Endothelial cell of umbilical vein (primary cell): ENCODE measurements around the gene NDUFS6. TPM values are rescaled to one million over a fixed set of nuclear protein-coding genes. Genes with fewer than 3 reads are reported as not detected.

Experiments
- BruUV-seq: library from RNA; stranded (reverse); fragments of 400-500 nt; replicated peaks from 2 replicates; lab custom pipeline; 2021; lab: Mats Ljungman, UMichigan
- CTCF ChIA-PET: fragments of 300-600, 350-600 bp; sonication (Branson Sonifier 250); formaldehyde crosslinking; loops from one replicate; lab custom pipeline; 2021; ENCODE audit warnings: antibody characterized with exemption, inconsistent platforms; lab: Charles Lee
- POLR2A ChIA-PET: fragments of 300-600, 350-600 bp; sonication (Branson Sonifier 250); formaldehyde crosslinking; loops from one replicate; lab custom pipeline; 2021; ENCODE audit warnings: antibody characterized with exemption, inconsistent platforms; lab: Charles Lee
- DNase-seq: peaks from one replicate; pipeline ENCODE4 v3.0.0-alpha.2; 2011; ENCODE audit warnings: low read depth, low spot score
- FAIRE-seq: peaks from 2 replicates; lab custom pipeline; 2011; peaks lifted over from hg19 to GRCh38; lab: Jason Lieb, UNC
- H2AFZ ChIP-seq: 2 replicates; pipeline ENCODE4 v1.6.0; 2012; ENCODE audit warnings: low read depth, low read length, control low read depth, inconsistent platforms
- H3K27ac ChIP-seq: 2 replicates; pipeline ENCODE4 v1.5.1; 2011; ENCODE audit warnings: low read depth, mild to moderate bottlenecking, control low read depth, low read length, moderate library complexity; ENCODE audit not compliant: insufficient read depth
- H3K27me3 ChIP-seq, 2 experiments: 2 replicates each; pipeline versions ENCODE4 v1.6.0 to v1.6.1; 2011; ENCODE audit warnings: low read length in 2 of 2, mixed read lengths in 1 of 2; ENCODE audit not compliant: control insufficient read depth in 2 of 2, insufficient read depth in 2 of 2
- H3K36me3 ChIP-seq, 2 experiments: 2 replicates in 1 of 2; 3 replicates in 1 of 2; pipeline ENCODE4 v1.5.1; 2011; ENCODE audit warnings: low read length in 2 of 2, mild to moderate bottlenecking in 1 of 2, moderate library complexity in 1 of 2; ENCODE audit not compliant: control insufficient read depth in 2 of 2, insufficient read depth in 2 of 2; ENCODE audit errors: extremely low read depth in 1 of 2
- H3K4me1 ChIP-seq: 3 replicates; pipeline ENCODE4 v1.5.1; 2011; ENCODE audit warnings: mild to moderate bottlenecking, low read length; ENCODE audit not compliant: control insufficient read depth, insufficient read depth; ENCODE audit errors: extremely low read depth
- H3K4me2 ChIP-seq: 2 replicates; pipeline ENCODE4 v1.6.1; 2011; ENCODE audit warnings: low read length, control low read depth, mixed read lengths; ENCODE audit not compliant: insufficient read depth
- H3K4me3 ChIP-seq, 3 experiments: fragments of 200-600 bp in 1 of 3; sonication (generic), shearing (Covaris generic) in 1 of 3; replicated peaks in 1 of 3; 2 replicates each; pipeline ENCODE4 v1.5.1; 2011 to 2016; ENCODE audit warnings: control low read depth in 3 of 3, low read length in 3 of 3, mild to moderate bottlenecking in 2 of 3, inconsistent platforms in 1 of 3, low read depth in 1 of 3, moderate library complexity in 1 of 3; ENCODE audit not compliant: insufficient read depth in 1 of 3
- H3K79me2 ChIP-seq: 2 replicates; pipeline ENCODE4 v1.6.0; 2012; ENCODE audit warnings: low read length, inconsistent platforms; ENCODE audit not compliant: control insufficient read depth, insufficient read depth
- H3K9ac ChIP-seq: replicated peaks from 2 replicates; pipeline ENCODE3; 2011; ENCODE audit warnings: low read length, control low read depth; ENCODE audit not compliant: insufficient read depth; ENCODE audit errors: extremely low read depth
- H3K9me1 ChIP-seq: replicated peaks from 3 replicates; pipeline ENCODE4 v1.6.0; 2011; ENCODE audit warnings: mild to moderate bottlenecking, low read length; ENCODE audit not compliant: control insufficient read depth, insufficient read depth; ENCODE audit errors: extremely low read depth
- H3K9me3 ChIP-seq: replicated peaks from 2 replicates; pipeline ENCODE4 v1.5.1; 2012; ENCODE audit warnings: low read length, inconsistent platforms; ENCODE audit not compliant: control insufficient read depth, insufficient read depth
- H4K20me1 ChIP-seq: replicated peaks from 2 replicates; pipeline ENCODE3; 2011; ENCODE audit warnings: mild to moderate bottlenecking, low read length; ENCODE audit not compliant: control insufficient read depth, insufficient read depth; ENCODE audit errors: extremely low read depth
- EZH2 ChIP-seq: IDR thresholded peaks from 2 replicates; pipeline ENCODE4 v1.6.1; 2012; ENCODE audit warnings: borderline replicate concordance, low read depth, mild to moderate bottlenecking, moderate library complexity, low read length, inconsistent platforms; ENCODE audit not compliant: severe bottlenecking
- FOS ChIP-seq: IDR thresholded peaks from 2 replicates; pipeline ENCODE4 v1.6.1; 2011; ENCODE audit warnings: mild to moderate bottlenecking, low read length, moderate library complexity, borderline replicate concordance; ENCODE audit not compliant: insufficient read depth
- GATA2 ChIP-seq: IDR thresholded peaks from 2 replicates; pipeline ENCODE4 v1.7.0; 2011; ENCODE audit warnings: low read depth, mild to moderate bottlenecking, moderate library complexity, mixed read lengths, low read length; ENCODE audit not compliant: insufficient read length, insufficient read depth
- JUN ChIP-seq: IDR thresholded peaks from 2 replicates; pipeline ENCODE4 v1.6.1; 2011; ENCODE audit warnings: borderline replicate concordance, low read depth; ENCODE audit not compliant: insufficient read length, insufficient read depth
- MYC ChIP-seq: IDR thresholded peaks from one replicate; pipeline ENCODE4 v1.6.1; 2011; ENCODE audit warnings: mild to moderate bottlenecking, low read depth, low read length
- POLR2A ChIP-seq: IDR thresholded peaks from 2 replicates; pipeline ENCODE4 v1.6.1; 2012; ENCODE audit warnings: low read depth, mild to moderate bottlenecking, control low read depth, low read length
- POLR2AphosphoS5 ChIP-seq: IDR thresholded peaks from 2 replicates; pipeline ENCODE4 v1.6.1; 2012; ENCODE audit warnings: low read depth, mild to moderate bottlenecking, control low read depth, low read length, moderate library complexity; ENCODE audit not compliant: insufficient read depth
- dilution Hi-C: fragments of 300-500 bp; cut with MboI; formaldehyde crosslinking; loops from one replicate; pipeline ENCODE4 v1.15.0; 2019; ENCODE audit warnings: low sequenced_read_pairs; ENCODE audit not compliant: extremely low pct_ligation_motif_present
- intact Hi-C: fragments of 100-400 bp; cut with micrococcal nuclease; formaldehyde crosslinking; loops from one replicate; pipeline ENCODE4 v1.10.0; 2022
- polyA plus RNA-seq, 4 experiments: library from polyadenylated mRNA; depleted of rRNA in 3 of 4; stranded (reverse) in 3 of 4; unstranded in 1 of 4; fragments of >200 nt; gene quantifications; 2 replicates each; pipeline versions ENCODE4 v1.2.1 to v1.2.3, GENCODE V29; 2011 to 2012; ENCODE audit warnings: missing spikeins in 1 of 4
- total RNA-seq: library from RNA; stranded (reverse); gene quantifications from 2 replicates; pipeline ENCODE4 v1.2.3, GENCODE V29; 2021
- TF ChIP-seq, protein P1 (sequence below): IDR thresholded peaks from 2 replicates; pipeline ENCODE4 v1.6.1; 2011; ENCODE audit not compliant: insufficient read depth, insufficient read length
- TF ChIP-seq, protein P2 (sequence below), 2 donors: IDR thresholded peaks; 1 replicate in 1 of 2; 2 replicates in 1 of 2; pipeline ENCODE4 v1.5.1; 2011; ENCODE audit warnings: low read length in 2 of 2, mild to moderate bottlenecking in 2 of 2, moderate library complexity in 2 of 2, control low read depth in 1 of 2, inconsistent platforms in 1 of 2, low read depth in 1 of 2; ENCODE audit not compliant: insufficient read depth in 1 of 2; ENCODE audit errors: extremely low read depth in 1 of 2

The NDUFS6 gene
- total and polyA plus RNA-seq, 2 donors (not counting 3 experiments of a cell fraction or from before 2014, with no cell fraction given): 42.5 to 127 TPM

DNA sequence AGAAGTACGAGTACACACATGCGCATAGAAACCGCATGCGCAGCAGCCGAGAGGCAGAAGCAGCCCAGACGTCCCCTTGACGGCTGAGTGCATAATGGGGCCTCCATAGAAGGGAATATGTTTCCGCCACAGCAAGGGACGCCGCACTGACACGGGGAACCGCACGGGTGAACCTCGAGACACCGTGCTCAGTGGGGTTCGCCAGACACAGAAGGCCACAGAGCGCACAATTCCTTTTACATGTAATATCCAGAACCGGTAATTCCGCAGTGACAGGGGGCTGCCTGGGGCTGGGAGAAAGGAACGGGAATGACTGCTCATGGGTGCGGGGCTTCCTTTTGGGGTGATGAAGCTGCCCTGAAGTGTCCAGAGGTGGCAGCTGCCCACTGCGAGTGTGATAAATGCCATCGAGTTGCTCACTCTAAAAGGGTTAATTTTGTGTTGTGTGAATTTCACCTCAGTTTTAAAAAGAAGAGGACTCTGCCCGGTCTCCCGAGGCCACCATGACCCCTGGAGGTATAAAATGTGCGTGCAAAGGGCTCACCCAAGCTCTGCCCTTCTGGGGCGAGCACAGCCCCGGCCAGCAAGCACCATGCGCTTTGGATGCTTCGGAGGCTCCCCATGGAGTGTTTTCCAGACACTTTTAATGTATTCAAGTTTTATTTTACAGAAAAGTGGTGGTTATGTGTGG, 31.3 kb upstream of the NDUFS6 start:
- H3K4me2 ChIP-seq: no peak overlapping the region
- no TSS peak for BruUV-seq
- H3K9me3 ChIP-seq: no peaks in the 10 kb centered on the region
- H3K27me3 ChIP-seq: no peaks in the 10 kb centered on the region
- no peak overlapping the region for H3K4me3 ChIP-seq
- H2AFZ ChIP-seq: no peak overlapping the region
- H3K9ac ChIP-seq: no peak overlapping the region
- H3K27ac ChIP-seq: no peak overlapping the region
- H3K9me1 ChIP-seq: no peaks in the 10 kb centered on the region
- no peak for TF ChIP-seq GATA2
- TF ChIP-seq POLR2AphosphoS5: no peak
- no peak for TF ChIP-seq JUN
- no peak for TF ChIP-seq EZH2
- TF ChIP-seq MYC: no peak
- TF ChIP-seq, protein P1, sequence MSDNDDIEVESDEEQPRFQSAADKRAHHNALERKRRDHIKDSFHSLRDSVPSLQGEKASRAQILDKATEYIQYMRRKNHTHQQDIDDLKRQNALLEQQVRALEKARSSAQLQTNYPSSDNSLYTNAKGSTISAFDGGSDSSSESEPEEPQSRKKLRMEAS: no peak
- TF ChIP-seq POLR2A: no peak
- TF ChIP-seq, protein P2, sequence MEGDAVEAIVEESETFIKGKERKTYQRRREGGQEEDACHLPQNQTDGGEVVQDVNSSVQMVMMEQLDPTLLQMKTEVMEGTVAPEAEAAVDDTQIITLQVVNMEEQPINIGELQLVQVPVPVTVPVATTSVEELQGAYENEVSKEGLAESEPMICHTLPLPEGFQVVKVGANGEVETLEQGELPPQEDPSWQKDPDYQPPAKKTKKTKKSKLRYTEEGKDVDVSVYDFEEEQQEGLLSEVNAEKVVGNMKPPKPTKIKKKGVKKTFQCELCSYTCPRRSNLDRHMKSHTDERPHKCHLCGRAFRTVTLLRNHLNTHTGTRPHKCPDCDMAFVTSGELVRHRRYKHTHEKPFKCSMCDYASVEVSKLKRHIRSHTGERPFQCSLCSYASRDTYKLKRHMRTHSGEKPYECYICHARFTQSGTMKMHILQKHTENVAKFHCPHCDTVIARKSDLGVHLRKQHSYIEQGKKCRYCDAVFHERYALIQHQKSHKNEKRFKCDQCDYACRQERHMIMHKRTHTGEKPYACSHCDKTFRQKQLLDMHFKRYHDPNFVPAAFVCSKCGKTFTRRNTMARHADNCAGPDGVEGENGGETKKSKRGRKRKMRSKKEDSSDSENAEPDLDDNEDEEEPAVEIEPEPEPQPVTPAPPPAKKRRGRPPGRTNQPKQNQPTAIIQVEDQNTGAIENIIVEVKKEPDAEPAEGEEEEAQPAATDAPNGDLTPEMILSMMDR (IDR thresholded peaks at IDR 0.05; ENCODE audit: extremely low read depth in 1 of 2, insufficient read depth in 1 of 2, low read depth in 1 of 2, low read length in 2 of 2): no peak
- no peak for TF ChIP-seq FOS
- POLR2A ChIA-PET: no interaction called here
- no peaks in the 10 kb centered on the region for H3K79me2 ChIP-seq
- CTCF ChIA-PET: no interaction called here
- DNase-seq (no peak), FAIRE-seq (no peak)
- no peaks in the 10 kb centered on the region for H4K20me1 ChIP-seq
- dilution Hi-C loops (no loop called here), intact Hi-C loops (no loop called here)
- H3K4me1 ChIP-seq: no peaks in the 10 kb centered on the region
- H3K36me3 ChIP-seq: no peaks in the 10 kb centered on the region
